GM21390 (cell line): Measurements from ENCODE around the gene CEP63.
"Not testable (repeated sequence)": the region's sequence is repeated elsewhere in the genome, so short reads cannot be mapped to it uniquely, and the experiment has no call there.

Source experiments
- ATAC-seq: cut with Tn5 transposase; IDR thresholded peaks from one replicate; pipeline ENCODE4 v1.9.1; 2021; ENCODE audit not compliant: unreplicated experiment

Gene CEP63

DNA sequence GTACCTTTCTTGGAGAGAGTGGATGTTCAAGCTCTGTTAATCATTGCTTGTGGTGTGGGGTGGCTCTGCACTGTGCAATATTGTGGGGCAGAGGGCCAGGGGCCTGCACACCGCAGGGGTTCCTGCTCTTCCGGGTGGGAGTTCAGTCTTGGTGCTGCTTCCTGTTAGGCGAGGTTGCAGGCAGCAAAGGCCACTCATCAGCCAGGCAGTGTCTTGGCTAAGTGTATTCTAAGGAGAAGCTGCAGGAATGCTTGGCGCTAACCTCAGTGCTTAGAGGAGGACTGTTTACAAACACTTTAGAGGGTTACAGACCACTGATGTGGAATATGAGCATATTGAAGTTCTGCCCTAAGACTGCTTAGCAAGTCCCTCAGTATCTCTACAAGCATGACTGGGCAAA, 81.7 kb downstream of the CEP63 start:
- no peak for ATAC-seq

DNA sequence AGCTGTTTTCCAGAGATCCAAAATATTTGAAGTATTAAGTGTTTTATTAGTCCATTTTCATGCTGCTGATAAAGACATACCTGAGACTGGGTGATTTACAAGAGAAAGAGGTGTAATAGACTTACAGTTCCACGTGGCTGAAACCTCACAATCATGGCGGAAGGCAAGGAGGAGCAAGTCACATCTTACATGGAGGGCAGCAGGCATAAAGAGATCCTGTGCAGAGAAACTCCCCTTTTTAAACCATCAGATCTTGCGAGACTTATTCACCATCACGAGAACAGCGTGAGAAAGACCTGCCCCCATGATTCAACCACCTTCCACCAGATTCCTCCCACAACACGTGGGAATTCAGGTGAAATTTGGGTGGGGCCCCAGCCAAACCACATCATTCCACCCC, 82.9 kb downstream of the CEP63 start:
- ATAC-seq, result no peak

DNA sequence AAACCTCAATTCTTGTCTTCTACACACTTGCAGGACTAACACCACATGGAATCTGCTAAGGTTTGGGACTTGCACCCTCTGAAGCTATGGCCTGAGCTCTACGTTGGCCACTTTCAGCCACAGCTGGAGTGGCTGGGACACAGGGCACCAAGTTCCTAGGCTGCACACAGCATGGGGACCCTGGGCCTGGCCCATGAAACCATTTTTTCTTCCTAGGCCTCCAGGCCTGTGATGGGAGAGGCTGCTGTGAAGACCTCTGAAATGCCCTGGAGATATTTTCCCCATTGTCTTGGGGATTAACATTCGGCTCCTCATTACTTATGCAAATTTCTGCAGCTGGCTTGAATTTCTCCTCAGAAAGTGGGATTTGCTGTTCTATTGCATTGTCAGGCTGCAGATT, 84.0 kb downstream of the CEP63 start:
- ATAC-seq, result not testable (repeated sequence)

DNA sequence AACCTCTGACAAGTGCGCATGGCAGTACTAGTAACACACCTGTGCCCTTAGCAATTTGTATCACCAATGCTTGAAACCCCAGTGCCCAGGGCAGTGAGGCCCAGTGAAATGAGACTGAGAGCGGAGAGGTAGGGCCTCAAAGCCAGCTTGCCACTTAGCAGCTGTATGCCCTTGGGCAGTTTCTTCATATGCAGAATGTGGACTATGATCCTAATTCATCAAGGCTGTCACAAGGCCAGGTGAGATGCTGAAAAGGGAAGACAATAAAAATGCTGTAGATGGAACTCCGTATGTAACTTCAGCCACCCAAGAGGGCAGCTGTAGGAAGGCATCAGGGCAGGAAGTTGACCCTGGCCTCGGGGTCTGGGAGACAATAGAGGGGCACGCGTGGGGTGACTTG, 90.6 kb downstream of the CEP63 start:
- ATAC-seq, result no peak

DNA sequence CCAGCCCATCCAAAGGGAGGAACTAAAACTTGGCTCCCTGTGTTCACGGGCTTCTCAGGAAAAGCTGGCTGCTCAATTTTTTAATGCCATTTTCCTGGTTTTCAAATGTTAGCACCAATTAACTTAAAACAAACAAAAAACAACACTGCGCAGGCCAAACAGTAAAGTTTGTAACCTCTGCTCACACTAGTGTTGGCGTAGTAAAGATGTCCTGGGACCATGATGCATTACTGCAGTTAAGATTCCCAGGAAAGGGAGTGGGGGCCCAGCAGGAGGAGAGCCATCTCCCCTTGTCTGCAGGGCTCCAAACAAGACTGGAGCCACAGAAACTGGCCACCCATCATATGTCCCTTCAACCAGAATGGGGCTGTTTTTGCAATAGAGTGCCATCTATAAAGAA, 91.0 kb downstream of the CEP63 start:
- ATAC-seq, result no peak

DNA sequence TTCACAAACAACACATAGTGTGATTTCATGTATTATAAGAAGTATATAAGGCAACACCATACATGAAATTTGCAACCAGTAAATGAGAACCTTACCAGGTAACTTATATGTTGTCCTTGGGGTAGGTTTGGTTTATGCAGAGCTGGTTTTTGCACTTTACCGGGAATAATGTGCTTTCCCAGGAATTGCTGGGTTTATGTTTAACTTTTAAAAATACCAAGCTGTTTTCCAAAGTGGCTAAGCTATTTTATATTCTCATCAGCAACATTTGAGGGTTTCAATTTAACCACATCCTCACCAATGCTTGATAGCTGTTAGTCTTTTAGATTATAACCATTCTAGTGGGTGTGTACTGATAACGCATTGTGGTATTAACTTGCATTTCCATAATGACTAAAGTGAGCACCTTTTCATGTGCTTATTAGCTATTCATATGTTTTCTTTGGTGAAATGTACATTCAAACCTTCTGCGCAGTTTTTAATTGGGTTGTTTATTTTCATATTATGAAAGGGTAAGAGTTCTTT, 93.3 kb downstream of the CEP63 start:
- ATAC-seq, result no peak

DNA sequence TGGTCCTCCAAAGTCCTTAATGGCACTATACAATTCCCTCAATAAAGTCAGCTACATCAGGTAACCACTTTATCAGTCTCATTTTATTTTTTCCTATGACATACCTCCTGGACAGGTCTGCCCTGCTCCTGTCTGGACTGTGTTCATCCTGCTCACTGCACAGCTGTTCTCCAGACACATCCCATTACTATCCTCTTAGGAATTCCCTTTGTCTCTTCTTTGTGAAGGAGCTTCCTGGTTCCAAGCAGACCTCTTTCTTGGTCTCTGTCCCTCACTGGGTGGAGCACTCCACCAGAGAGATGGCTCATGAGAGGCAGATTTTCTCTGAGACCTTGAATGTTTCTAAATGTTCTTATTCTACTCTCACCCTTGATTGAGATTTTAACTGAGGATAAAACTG, 104.9 kb downstream of the CEP63 start:
- ATAC-seq, result no peak

DNA sequence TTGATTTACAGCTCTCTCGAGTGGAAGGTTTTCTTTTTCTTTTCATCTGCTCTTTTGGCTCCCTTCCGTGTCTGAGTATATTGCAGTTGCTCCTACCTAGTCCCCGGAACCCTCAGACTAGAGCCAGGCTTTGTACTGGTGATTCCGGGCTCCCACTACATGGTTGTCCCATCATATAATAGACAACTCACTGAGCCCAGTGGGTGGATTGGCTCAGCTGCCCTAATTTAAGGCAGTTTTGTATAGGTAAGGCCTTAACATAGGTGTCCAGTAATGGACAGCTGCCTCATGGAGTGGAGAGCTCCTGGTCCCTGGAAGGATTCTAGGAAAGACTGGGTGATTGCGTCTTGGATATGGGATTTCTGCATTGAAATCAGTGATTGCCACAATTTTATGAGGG, 106.9 kb downstream of the CEP63 start:
- no peak for ATAC-seq

DNA sequence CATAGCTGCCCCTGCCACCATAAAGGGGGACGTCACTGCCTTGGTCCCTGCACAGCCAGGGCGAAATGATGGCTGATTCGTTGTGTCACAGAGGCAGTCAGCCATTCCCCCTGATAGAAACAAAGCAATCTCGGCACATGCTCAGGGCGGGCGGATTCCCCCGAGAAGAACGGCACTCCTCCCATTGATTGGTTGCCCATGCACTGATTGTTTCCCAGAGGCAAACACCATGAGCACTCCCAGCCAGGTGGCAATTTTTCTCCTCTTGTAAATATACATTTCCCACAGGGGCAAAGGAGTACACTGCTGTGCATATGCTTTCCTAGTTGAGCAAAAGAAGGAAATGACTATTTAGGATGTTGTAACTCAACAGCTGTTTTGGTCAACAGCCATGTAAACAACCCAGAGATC, 108.5 kb downstream of the CEP63 start:
- no peak for ATAC-seq

DNA sequence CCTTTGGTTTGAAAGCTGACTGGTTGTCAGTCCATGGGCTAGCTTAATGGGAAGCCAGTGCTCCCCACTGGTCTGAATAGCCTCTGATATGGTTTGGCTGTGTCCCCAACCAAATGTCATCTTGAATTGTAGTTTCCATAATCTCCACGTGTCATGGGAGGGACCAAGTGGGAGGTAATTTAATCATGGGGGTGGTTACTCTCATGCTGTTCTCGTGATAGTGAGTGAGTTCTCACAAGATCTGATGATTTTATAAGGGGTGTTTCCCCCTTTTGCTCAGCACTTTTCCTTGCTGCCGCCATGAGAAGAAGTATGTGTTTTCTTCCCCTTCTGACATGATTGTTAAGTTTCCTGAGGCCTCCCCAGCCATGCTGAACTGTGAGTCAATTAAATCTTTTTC, 109.1 kb downstream of the CEP63 start:
- not testable (repeated sequence) for ATAC-seq

DNA sequence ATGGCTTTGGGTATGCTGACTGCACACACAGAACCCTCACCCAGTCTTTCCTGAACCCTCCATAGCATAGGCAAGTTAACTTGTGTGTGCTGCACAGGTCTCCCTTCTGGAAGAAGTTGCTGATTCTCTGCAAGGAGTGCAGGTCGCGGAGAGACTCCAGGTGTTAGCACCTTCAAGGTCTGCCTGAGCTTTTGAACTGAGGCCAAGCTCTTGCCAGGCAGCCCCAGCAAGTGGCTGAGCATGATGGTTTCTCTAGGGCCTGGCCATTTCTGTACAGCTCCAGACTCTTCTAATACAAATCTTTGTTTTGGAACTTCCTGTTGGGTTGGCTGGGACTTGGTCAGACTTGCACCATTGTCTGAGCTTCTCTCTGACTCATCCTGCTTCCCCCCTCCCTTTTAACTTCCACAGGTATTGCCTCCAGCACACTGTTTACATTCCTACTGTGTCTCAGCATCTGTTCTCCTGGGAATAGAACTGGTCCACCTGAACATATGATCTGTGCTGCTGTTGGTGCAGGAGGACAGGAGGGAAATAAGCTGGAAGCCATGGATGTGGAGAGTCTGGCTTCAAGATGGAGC, 111.6 kb downstream of the CEP63 start:
- no peak for ATAC-seq

DNA sequence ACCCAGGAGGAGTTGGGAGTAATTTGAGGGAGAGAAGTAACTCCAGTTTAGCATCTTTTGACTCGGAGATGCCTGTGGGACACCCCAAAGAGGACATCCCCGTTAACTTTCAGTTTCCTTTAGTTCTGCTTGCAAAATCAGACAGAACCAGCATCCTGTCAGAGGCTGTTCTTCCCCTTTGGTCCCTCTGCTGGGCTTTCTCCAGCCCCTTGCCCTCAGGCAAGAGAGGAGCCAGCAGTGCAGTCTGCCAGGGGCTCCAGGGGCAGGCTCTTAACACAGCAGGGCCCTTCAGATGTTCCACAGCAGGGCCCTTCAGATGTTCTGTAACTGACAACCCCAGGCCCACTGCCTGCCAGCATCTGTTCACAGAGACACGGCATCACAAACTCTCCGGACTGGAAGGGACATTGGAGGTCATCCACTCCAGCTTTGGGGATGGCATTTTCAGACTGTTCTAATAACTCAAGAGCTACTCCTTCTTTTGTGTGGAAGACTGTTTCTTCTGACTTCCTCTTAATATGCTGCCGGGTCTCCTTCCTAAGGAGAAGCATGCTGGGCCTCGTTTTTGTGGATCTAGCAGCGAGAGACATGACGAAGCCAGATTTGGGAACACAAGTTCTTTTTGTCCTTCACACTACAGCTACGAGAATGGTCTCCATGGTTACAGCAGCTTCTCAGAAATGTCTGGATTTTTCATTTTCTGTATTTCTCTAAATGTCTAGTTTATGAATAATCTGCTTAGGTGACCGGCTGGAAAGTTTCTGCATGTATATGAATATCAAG, 113.1 kb downstream of the CEP63 start:
- ATAC-seq, result no peak

DNA sequence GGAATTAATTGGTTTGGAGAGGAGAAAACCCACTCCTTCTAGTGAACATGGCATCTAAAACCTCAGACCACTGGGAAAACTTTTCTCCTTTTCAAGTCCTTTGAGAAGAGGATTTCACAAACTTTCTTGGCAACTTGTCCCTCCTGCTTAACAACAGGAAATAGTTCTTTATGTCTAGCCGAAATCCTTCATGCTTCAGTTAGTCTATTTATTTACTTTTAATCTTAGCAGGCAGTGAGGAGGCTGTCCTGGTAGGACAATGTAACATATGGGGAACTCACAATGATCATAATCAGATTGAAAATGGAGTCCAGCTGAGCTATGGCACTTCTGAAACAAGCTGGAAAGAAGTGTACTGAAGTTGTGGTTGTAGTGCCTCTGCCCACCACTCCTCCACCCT, 114.3 kb downstream of the CEP63 start:
- no peak for ATAC-seq

DNA sequence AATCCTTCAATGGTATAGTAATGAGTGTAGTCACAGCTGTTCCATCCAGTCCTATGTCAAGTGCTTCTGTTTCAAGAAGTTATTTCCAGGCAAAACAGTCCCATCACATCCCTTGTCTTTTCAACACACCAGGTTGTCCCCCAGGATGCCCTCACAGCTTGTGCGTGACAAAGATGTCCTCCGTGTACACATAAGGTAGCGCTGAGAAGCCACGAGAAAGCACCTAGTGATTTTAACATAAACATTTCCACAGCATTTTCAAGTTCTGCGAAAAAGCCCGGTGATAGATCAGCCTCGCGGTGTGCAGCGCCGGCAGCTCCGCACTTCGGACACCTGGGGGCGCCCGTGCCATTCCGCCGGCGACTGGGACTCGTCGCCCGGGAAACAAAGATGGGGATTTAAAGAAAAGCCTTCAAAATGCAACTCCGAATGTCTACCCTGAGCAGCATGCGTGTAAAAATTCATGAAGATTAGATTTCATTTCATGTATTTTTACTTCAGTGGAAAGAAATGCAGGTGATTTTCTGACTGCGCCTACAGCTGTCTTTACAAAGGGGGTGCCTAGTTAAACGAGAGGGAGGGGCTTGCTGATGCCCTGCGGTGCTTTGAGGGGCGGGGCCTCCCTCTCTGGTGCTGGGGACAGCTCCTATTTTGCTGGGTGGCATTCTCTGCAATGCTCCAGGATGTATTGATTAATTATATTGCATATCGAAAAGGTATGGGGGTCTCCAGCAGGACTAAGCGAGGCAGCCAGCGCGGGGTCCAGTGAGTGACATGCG, 115.0 kb downstream of the CEP63 start:
- ATAC-seq, result no peak

DNA sequence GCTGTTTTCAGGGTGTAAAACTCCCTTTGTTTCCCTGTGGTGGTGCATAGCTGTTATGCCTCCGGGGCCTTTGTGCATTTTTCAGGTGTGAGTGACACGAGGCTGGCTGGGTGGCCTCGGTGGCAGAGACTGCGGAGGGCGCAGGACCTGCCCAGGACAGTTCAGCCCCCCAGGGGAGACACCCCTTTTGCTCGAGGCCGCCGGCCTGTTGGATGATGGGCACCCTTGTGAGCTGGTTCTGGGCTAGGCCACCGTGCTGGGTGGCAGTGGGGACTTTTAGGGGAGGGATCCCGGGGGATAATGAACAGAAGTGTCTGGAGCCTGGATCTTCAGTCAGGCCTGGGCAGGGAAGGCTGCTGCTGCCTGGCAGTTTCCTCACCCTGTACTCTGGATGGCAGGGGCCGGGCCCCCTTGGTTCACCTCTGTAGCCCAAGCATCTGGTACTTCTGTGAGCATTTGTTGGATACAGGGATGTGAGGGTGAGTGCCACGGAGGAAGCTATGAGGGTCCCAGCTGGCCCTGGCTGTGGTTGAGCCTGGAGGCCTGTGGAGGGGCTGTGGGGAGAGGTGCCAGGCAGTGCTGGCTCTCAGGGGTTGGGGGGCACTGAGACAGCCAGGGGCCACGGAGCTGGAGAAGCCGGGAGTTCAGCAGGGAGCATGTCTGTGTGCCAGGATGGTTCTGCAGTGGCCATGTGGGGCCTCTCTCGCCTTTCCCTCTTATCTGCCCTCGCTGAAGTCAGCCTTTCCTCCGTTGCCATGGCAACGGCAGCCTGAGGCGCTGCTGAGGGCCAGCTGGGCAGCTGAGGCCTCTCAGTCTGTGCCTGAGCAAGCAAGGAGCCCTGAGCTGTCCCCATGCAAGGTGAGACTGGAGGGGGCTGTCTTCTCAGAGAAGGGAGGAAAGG, 115.9 kb downstream of the CEP63 start:
- no peak for ATAC-seq

DNA sequence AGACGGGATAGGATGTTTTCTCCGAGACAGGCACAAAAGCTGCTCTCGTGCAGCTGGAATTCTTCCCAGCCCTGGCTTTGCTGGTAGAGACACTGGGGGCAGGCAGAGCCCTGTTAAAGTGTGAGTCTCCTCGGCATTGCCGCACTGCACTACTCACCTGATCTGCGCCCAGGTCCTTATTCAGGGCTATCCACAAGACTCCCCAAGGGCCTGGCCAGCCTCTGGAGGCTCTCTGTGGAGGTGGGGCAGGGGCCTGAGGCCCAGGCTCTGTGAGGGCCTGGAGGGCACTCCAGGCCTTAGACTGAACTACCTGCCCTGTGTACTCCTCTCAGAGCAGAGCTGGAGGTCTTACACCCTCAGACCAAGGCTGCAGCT, 116.6 kb downstream of the CEP63 start:
- no peak for ATAC-seq

DNA sequence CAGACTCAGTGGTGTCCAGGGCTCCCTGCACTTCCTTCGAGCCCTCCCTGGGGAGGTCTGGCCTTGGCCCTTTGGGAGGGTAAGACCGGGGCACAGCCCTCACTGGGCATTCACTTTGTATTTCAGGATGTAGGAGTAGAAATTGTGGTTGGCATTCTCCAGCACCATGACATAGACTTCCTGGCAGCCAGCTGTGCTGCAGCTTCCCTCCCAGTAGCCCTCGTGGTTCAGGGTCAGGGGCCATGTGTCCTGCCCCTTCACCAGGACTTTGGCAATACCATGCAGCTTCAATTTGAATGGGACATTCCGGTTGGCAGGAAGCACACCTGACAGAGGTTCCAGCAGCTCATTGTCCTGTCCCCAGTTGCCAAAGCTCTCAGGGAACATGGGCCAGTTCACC, 117.6 kb downstream of the CEP63 start:
- ATAC-seq, result no peak

DNA sequence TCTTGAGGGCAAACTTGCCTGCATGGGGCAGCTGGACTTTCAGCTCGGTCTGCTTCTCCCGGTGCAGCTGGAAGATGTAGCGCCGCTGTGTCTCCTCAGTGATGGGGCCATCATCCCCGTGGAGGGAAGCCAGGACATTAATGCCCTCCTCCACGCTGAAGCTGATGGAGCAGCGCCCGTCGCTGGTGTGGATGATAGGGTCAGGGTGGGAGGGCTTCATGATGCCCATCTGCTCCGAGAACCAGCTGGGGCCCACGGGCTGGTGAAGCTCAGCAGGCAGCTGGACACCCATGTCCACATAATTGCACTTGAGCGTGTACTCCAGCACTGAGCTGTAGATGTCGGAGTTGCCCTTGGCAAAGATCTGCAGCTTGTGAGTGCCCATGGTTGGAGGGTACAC, 118.1 kb downstream of the CEP63 start:
- no peak for ATAC-seq

DNA sequence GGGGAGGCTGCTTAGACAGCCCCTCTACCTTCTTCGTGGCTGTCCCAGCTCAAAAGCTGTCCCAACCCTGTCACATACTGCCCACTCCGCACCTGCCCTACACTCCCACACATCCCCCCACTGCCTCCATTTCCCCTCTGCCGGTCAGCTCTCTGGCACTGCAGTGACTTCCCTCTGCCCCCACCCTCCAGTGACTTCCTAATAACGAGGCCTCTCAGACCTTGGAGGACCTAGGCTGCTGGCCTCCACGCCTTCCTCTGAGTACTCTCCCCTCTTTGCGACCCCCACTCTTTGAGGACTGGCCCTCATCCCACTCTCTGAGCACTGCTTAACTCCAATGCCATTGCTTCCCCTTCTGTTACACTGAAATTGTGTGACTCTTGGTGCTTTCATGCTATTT, 119.7 kb downstream of the CEP63 start:
- ATAC-seq, result no peak

DNA sequence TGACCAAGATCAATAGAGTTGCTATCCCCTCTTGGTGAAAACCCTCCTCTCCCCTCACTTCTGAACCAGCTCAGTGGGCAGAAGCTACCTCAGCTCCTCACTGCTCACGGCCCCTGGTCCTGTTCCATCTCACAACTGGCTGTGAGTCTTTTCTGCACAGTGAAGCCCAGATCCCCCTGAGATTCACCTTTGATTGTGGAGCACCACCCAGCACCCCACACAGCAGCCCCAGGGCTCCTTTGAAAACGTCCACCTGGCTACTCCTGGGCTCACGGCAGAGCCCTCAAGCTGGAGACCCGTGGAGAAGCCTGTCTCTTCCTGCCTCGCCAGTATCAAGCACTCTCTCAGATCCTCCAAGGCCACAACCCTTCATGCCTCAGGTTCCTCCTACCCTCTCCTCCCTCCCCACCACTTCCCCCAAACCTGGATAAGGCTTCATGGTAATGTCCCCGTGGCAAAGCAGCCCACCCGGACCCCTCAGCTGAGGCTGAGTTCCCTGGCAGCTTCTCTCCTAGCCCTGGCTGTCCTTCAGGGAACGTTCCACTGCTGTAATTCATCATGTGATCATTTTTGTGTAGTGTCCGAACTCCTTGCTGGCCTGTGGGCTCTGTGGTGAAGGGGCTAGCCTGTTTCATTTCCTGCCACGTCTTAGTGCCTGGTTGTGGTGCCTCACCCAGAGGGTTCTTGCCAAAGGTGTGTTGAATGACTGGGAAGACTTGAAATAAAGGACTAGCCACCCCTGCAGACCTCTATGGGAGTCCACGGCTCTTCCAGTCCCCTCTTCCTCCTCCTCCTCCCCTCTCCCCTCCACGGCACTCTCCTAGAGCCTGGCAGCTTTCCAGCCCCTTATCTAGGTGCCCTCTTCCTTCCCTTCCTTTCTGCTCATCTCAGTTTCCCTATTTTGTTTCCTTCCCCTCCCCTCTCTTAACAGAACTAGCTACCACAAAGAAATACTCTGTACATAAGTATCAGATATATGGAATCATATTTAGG, 120.5 kb downstream of the CEP63 start:
- ATAC-seq, result no peak
